Measurements from ENCODE around the gene SERPINB2.

DNA sequence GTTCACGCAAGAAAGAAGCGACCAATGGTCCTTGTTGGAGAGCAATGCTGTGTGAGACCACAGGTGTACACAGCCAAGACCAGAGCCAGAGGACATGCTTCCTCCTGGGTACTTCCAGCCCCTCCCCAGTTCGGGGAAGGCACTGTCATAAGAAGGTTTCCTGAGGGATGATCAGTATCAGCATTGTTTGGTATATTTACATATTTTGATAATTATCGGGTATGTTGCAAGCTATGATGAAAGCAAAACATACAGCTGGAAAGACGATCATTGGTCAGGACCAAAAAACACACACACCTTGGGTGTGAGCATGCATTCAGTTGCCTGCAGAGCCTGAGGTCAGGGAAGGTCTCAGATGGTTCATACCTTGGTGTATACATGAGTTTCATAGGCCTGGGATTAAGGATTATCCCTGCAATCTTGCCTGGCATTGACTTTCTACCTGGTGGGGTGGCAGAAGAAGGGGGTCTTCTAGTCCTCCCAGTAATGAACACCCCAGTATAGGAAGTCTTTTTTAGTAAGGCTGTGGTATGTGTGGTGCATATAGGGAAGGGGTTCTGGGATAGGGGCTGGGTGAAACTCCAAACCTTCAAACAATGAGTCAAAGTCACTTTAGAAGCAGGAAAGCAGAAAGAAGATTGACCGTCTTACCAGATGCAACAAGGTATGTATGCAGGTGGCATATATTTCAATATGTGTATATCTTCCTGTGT, 2.9 kb downstream of the SERPINB2 start:
- no peak for TF ChIP-seq EZH2 (IDR thresholded peaks at IDR 0.05; ENCODE audit: low read length, unreplicated experiment)
- TF ChIP-seq, protein P1, sequence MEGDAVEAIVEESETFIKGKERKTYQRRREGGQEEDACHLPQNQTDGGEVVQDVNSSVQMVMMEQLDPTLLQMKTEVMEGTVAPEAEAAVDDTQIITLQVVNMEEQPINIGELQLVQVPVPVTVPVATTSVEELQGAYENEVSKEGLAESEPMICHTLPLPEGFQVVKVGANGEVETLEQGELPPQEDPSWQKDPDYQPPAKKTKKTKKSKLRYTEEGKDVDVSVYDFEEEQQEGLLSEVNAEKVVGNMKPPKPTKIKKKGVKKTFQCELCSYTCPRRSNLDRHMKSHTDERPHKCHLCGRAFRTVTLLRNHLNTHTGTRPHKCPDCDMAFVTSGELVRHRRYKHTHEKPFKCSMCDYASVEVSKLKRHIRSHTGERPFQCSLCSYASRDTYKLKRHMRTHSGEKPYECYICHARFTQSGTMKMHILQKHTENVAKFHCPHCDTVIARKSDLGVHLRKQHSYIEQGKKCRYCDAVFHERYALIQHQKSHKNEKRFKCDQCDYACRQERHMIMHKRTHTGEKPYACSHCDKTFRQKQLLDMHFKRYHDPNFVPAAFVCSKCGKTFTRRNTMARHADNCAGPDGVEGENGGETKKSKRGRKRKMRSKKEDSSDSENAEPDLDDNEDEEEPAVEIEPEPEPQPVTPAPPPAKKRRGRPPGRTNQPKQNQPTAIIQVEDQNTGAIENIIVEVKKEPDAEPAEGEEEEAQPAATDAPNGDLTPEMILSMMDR (conservative IDR thresholded peaks at IDR 0.05; ENCODE audit: low read depth, low read length) = no peak
- no peak for TF ChIP-seq EZH2phosphoT487 (IDR thresholded peaks at IDR 0.05; ENCODE audit: borderline replicate concordance, low read length)

All from PC-3 (cell line).